NOMO-1 (cell line): ENCODE data around the gene MIB1.

Source experiments
- DNase-seq, 2 experiments: peaks; one replicate each; lab custom pipeline; 2025; ENCODE audit not compliant: unreplicated experiment in 2 of 2; lab: John Stamatoyannopoulos, UW

The MIB1 gene

DNA sequence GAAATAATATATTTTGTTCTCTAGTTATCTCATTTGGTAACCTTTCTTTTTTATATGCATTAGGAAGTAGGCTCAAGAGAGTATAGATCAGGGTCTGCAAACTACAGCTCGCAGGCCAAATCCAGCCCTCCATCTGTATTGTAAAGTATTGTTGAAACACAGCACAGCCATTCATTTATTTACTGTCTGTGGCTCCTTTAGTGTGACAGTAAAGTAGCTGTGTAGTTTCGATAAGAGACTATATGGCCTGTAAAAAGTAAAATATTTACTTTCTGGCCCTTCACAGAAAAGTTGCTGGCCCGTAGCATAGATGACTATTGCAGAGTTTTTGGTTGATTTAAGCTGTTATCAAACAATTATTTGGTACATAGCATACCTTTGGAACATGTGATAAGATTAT lies 67.6 kb downstream of the MIB1 start:
- DNase-seq = no peak

DNA sequence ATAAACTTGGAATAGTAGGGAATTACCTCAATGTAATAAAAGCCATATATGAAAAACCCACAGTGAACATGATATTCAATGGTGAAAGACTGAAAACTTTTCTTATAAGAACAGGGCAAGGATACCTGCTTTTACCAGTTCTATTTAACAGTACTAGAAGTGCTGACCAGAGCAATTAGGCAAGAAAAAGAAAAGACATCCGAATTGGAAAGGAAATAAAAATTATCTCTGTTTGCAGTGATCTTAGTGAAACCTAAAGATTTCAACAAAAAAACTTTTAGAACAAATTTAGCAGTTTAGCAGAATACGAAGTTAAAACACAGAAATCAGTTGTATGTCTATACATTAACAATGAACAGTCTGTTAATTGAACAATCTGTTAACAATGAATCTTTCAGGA lies 69.1 kb downstream of the MIB1 start:
- DNase-seq = no peak

DNA sequence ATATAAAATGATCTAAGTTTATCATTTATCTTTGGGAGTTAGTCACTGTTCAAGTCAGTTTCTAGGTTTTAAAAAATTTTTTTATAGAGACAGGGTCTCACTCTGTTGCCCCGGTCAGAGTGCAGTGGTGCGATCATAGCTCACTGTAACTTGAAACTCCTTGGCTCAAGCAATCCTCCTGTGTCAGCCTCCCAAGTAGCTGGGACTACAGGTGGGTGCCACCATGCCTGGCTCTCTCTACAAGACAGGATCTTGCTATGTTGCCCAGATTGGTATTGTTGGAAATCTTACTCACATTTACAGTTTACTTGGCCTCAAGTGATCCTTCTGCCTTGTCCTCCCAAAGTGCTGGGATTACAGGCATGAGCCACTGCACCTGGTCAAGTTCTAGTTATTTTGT lies 74.5 kb downstream of the MIB1 start:
- DNase-seq = no peak

DNA sequence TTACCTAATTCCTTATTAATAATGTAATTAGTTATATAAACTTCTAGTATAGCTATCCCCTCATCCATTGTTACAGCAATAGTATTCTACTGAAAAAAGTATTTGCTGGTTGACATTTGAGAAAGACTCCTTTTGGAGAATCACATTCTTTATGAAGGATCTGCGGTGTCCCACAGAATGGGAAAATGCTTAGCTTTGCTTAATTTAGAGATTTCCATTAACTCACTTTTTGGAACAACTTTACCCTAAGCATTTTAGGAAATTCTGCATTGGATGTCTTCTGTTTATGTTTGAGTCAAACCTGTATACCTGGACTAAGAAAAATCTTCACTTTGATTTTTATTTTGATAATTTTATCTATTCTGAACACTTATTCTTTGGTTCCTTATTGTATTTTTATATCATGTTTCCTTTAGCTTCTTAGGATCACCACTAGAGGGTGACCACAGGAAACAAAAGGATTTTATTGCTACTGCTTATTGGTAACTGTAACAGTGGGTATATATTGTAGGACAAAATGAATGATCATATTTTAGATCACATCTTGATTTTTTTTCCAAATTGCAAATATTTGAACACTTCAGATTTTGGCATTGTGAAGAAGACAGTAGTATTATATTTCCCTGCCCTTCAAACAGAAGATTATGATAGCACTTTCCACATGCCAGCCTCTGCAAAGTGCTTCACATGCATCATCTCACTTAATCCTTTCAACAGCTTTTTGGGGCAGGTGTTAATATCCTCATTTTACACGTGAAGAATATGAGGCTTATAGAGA lies 79.6 kb downstream of the MIB1 start:
- peak in 1 of 2 experiments; percentile 1 for DNase-seq

DNA sequence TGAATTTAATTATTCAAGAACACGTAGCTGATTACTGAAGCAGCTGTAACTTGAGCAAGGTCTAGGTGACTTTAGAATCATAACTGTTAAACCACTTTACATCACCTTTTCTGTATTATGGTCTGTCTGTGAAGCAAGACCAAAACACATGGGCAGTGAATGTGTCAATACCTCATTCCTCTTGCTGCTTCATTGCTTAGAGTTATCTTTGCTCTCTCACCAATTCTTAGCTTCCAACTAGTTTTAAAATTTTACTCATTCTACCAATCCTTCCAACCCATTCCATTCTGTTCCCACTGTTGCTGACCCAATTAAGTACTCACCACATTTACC lies 80.2 kb downstream of the MIB1 start:
- DNase-seq = no peak

DNA sequence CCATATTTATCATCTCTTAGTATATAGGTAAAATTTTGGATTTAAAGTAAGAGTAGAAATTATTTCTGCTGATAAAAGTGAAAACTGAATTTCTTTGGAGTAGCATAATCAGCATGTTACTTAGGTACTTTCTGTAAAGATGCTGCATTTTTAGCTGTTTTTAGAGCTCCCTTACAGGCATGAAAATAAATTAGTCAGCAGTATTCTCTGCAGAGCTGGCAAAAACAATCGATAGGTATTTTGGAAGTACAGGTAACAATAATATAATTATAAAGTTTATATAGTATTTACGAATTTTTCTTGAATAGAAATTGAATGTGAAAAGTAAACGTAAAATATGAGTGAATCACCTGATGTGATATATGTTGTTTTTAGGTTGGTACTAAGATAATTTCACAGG lies 83.3 kb downstream of the MIB1 start:
- DNase-seq = no peak

DNA sequence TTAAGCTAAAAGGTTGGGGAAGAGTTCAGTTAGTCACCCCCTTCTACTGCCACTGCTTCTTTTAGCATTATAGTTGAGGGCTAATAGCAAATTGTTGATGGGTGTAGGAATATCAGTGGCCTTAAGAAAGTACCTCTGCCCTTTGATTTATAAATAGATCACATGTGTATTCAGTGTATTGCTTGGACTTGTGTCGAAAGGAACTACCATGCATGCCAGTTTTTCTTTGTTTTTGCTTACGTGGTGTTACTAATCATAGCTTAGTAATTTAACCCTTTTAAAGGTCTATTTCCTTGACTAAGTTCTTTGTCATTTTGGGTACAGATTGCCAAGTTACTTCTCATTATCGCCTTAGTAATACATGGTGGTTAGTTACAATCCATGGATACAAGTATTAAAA lies 85.6 kb downstream of the MIB1 start:
- no peak for DNase-seq

DNA sequence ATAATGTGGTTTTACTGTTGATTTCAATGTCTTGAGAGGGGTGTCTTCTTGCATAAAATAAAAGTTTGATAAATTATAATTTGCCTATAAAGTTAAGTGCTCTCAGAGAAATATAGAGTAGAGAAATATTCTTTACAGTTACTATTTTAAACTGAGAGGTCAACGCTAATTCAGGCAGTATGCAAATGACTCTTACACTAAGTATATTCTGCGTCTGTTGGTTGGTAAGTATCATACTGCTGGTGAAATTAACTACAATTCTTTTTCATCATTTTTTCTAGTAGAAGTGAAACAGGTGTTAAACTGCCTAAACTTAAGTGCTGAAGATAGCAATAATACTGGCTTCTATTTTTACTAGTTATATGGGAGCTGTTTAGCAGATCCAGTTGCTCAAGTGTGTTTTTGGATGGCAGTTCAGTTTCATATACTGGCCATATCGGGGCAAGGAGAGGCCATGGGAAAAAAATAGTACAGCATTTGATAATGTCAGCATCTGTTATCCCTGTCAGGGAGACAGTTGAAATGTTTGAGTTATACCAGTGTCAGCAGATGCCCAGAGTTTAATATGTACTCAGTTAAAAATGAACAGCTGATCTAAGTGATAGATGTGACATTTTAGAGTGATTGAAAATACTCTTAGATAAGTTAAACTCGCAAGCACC lies 86.2 kb downstream of the MIB1 start:
- DNase-seq = no peak

DNA sequence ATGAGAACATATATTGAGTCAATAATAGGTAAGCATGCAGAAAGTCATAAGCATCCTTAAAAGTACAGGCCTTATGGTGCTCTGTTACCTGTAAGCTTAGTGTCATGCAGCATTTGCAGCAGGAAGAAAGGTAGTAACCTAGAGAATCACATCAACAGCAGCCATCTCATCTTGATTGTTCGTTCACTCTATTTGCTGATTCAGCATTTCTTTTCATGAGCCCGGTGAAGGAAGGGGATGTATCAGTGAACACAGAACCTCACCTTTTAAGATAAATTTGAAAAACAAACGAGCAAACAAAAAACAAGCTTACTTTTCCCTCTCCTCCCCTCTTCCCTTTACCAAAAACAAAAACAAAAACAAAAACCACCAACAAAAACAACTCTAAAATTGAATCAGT lies 89.9 kb downstream of the MIB1 start:
- no peak for DNase-seq

DNA sequence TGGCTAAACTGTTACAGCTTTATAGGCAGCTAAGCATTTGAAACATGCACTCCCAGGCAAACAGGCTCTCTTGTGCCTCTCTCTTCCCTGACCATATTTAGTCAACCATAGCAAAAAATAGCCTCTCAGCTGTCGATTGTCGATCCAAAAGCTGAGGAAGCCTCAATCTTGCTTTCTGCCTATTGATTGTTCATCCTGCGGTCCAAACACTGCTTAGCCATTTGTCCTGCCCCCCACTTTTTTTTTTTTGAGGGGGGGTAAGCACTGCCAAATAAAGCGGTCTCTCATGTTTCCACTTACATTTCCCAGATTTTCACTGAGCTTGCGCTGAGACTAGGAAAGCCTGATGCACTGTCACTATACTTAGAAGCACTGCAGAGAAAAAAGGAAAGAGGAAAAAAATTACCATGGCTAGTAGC lies 90.8 kb downstream of the MIB1 start:
- DNase-seq = no peak

DNA sequence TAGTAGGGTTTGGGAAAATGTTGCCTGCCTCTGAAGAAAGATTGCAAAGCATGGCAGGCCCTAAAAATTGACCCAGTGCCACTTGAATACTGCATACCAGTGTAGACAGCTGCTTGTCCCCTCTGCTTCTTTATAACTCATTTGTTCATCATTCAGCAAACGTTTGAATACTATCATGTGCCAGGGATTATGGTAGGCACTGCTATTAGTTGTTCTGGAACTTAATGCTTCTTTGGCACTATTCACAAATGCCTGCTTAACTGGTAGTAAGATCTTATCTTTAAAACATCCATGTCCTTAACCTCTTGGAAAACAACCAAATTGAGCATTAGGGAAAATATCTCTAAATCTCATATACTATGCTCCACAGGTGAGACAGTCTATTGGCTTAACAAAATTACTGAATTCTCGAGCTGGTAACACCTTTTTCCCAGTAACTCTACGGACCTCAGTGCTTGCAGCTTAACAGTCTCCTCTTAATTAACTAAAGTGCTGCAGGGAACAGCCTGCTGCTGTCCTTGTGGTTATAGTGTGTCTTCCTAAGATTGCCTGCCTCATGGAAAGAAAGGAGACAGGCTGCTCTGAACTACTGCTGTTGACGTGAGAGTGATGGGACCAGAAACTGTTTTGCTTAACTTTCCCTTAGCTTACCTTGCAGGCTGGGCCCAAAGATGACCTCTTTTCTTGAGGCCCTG lies 93.2 kb downstream of the MIB1 start:
- DNase-seq = no peak

DNA sequence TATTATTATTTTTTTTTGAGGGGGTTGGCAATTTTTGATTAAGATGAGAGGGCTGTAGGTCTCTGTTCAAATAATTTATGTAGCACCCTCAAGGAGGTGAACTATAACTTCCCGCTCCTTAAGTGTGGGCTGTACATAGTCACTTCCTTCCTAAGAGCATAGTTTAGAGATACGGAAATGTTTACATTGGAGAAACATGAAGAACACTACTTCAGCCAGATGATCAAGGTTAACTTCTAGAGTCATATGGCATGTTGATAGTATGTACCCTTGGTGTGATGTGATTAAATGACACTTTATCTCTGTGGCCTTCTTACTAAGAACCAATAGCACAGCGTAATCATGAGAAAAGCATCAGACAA lies 93.7 kb downstream of the MIB1 start:
- DNase-seq = no peak

DNA sequence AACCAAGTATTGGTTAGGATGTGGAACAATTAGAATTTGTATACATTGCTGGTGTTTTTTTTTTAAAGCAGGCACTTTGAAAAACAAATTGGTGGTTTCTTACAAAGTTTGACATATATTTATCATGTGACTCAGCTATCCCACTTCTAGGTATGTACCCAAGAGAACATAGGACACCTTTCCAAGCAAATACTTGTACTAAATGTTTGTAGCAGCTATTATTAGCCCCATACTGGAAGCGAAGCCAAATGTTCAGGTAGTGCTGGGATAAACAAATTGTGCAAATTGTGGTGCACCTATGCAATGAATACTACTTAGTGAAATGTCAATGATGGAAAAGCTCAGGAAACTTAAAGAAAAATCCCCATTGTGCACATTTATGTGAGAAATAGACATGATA lies 101.0 kb downstream of the MIB1 start:
- DNase-seq = no peak

DNA sequence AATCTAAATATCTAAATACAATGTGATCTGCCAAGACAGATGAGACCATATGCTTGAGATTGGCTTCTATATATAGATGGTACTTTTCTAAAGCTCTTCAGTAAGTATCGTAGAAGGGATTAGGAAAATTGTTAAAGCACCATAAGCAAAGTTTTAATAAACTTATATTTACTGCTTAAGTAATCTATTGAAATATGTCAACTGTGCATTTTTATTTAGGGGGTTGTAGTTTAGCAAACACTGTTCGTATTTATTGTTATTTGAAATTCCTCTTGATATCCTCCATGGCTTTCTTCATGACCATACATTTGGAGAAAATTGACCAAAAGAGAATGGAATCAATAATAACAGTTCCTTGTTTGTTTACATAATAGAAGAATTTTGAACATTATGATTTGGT lies 102.7 kb downstream of the MIB1 start:
- no peak for DNase-seq

DNA sequence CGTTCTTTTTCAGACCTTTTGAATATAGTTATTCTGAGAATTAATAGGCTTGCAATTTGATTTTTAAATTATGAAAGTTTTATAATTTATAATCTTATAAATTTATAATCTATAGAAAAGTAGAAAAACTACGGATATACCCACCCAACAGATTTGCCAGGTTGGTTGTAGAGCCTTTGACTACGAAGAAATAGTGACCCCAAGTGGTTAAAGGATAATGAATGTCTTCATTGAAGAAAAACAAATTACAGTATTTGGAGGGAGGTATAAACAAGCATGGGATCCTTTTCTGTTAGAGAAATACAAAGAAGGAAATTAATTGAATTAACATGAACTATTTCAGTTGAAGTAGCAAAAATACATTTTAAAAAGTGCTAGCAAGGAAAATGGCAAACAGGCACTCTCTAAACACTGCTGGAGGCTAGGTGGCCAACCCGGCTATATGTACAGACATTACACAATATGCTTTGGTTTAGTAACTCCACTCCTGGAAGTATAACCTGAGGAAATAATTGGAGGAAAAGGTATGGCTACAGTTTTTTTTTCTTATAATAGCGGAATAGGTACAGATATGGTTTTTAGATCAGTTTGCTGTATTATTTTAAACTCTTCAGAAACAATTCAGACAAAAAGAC lies 110.9 kb downstream of the MIB1 start:
- DNase-seq = no peak

DNA sequence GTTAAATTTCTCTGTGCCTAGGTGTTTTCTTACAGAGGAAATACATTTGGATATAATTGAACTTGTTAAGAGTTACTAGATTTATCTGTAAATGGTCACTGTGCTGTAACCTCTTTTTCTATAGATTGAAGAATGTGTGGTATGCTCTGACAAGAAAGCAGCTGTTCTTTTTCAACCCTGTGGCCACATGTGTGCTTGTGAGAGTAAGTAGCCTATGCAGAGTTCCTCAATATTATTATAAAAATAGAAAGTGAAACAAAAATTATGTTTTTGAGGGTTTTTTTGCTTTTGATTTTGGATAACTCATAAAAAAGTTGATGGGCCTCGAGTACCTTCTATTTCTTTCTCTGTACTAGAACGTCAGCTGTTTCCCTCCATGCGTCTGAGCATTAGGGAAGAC lies 112.4 kb downstream of the MIB1 start:
- DNase-seq = peak in 1 of 2 experiments; percentile 5

DNA sequence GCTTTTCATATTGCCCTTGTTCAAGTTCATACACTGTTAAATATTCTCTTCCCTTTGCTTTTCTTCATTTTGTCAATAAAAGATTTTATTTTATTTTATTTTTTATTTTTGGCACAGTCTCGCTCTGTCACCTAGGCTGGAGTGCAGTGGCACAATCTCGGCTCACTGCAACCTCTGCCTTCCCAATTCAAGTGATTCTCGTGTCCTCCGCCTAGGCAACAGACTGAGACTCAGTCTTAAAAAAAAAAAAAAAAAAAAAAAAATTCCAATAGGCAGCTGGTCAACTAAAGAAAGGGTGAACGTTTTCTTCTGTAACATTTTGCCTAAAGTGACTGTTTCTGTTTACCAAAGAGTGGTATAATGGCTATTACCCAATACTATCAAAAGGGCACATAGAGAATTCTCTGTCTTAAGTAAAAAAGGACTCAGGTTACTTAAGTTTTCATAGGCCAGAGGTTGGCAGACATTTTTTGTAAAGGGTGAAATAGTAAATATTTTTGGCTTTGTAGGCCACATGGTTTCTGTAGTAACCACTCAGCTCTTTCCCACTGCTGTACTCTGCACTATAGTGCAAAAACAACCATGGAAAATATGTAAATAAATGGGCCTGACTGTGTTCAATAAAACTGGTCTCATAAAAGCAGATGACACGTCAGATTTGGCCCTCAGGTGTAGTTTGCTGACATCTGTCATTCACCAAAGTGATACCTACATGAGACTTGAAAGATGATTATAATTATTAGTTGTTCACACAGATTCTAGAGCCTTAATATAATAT lies 113.4 kb downstream of the MIB1 start:
- no peak for DNase-seq

DNA sequence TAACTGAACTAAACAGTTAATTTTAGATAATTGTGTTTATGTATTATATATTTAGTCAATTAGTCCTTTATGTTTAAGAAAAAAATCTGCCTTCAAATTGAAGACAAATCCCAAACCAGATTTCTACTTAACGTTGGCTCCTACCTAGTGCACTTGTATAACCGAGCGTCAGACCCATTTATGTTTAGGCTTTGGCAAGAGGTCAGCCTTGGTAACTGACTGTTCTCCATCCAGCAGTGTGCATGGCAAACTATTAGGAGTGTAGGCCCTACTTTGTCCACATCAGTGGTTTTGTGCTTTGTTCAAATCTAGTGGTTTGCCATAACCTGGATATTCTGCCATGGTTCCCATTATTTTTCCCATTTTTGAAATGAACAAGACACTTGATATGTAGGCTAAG lies 114.8 kb downstream of the MIB1 start:
- DNase-seq = no peak

DNA sequence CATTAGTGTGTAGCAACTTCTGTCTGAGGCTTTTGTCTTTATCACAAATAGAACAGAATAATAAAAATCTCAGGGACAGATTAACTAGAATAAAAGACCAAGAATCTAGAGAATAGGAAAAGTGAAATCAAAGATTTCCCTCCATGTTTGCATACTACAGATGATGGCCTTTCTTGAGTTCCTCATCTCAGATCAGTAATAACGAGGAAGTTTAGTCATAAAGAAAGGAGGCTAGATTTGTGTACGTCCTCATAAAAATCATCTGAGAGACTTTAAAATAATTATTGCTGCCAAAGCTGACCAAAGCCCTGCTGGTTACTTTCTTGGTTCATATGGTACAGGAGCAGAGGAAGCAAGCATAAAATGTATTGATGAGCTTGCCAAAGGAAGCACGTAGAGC lies 117.3 kb downstream of the MIB1 start:
- DNase-seq = no peak

DNA sequence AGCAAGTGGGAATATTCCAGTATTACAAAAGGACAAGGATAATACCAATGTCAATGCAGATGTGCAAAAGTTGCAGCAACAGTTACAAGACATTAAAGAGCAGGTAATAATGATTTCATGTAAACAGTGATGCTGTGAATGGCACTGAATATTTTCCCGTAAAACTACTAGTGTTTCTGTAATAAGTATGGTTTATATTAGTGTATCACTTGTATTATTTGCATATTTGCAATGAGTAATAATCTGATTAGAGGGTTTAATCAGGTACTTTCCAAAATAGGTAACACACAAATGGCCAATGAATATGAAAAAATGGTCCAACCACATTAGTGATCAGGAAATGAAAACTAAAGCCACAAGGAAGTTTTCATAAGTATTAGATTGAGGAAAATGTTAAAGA lies 118.0 kb downstream of the MIB1 start:
- DNase-seq = no peak

DNA sequence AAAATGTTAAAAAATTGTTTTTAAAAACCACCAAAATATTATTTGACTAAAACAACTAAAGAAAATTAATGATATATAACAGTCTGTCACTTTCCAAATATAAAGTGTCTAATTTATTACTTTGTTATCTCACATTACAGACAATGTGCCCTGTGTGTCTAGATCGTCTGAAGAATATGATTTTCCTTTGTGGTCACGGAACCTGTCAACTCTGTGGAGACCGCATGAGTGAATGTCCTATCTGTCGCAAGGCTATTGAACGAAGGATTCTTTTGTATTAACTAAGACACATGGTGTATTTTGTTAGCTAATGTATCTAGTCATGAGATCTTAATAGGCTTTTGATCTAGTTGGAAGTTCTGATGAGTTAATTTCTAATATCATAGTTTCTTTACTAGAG lies 123.8 kb downstream of the MIB1 start:
- no peak for DNase-seq
